ENCODE data around the gene SH2B2. TPM values are rescaled to one million over a fixed set of nuclear protein-coding genes. Genes with fewer than 3 reads are reported as not detected.

Gene SH2B2
- total RNA-seq (10 to 100 TPM; 22.8 to 26.6 TPM), polyA plus RNA-seq (ENCODE audit: insufficient read depth, low read depth, low replicate concordance) (4.6 TPM)
- long read RNA-seq, donor 1, partial matches to known transcripts, result 0 of 1 reads
- long read RNA-seq, donor 1, other reads (novel, unspliced or antisense), result 0 of 1 reads
- long read RNA-seq, donor 2, result 0 reads

DNA sequence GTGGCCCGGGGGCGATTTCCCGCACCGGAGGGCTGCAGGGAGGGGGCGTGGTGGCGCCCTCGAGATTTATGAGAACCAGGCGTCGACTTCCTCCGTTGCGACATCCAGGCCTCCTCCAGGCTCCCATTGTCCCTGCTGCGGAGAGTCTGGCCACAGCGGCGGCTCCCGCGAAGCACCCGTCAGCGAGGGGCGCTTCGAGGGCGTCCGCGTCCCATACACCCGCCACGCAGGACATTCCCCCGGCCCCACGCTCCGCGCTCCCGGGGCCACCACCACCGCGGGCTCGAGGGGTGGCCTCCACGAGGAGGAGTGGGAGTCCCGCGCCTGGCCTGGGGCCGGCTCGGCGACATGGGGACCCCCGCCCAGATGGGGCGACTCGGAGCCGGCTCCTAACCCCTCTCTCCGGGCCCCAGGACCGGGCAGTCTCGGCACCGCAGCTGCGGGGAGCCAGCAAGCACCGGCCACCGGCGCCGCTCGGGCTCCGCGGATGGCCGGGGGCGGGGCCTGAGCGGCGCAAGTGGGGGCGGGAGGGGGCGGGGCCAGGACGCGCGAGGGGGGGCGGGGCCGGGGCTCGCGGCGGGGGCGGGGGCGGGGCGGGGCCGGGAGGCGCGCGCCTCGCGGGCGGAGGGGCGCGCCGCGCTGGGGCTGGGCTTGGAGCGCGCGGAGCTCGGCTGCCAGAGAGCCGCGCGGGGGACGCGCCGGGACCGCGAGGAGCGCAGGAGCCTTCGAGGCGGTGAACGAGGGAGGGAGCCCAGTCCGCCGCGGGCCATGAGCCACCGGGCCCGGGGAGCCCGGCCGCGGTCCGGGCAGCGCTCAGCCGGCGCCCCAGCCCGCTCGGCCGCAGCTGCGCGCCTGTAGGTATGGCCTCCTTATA is at the start of gene SH2B2:
TSS of gene SH2B2 (plus strand) at position 632 of the 874 bp plus-strand sequence. CDS start 13,683 bp downstream, outside the sequence.
- Histone ChIP-seq H3K36me3 (ENCODE audit: low read depth, missing control alignments) (no peaks in the 10 kb centered on the region), H3K9me3 (no peaks in the 10 kb centered on the region), H3K27me3 (no peaks in the 10 kb centered on the region), H3K4me1 (peaks cover 13% of the 10 kb centered on the region), H3K27ac (peak within 1 kb of the TSS; percentile 58 to 77), H3K4me3 (peak within 1 kb of the TSS; percentile 61 to 72)
- DNase-seq, result peak; percentile 73
- intact Hi-C loops (cut with DNase I; ENCODE audit: low total_unique reads), result no loop called here
- 0% methylated on average over 50 of the region's 116 CpGs; no CpG with 5 or more reads in 1 of the 2 donors for WGBS, 2 donors
- TF ChIP-seq POLR2A (IDR thresholded peaks at IDR 0.05) (no peak), CTCF (IDR thresholded peaks at IDR 0.05) (no peak)

DNA sequence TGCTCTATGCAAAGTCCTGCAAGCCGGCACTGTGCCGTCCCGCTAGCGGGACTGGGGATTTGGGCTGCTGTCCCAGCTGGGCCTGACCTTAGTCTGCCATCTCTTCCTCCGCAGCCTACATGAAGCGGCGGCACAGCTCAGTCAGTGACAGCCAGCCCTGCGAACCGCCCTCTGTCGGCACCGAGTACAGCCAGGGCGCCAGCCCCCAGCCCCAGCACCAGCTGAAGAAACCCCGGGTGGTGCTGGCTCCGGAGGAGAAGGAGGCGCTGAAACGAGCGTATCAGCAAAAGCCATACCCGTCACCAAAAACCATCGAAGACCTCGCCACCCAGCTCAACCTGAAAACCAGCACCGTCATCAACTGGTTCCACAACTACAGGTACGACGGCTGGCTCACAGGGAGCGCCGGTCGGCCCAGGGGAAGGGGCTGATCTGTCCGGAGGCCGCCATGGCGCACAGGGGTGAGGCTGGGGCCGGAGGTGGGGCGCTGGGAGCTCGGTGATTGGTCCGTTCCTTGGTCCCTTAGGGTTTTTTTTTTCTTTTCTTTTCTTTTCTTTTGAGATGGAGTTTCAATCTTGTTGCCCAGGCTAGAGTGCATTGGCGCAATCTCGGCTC is 47.4 kb upstream of the SH2B2 start:
- no peaks in the 10 kb centered on the region for H3K4me1 ChIP-seq
- no peaks in the 10 kb centered on the region for H3K36me3 ChIP-seq (ENCODE audit: low read depth, missing control alignments)
- TF ChIP-seq CTCF (IDR thresholded peaks at IDR 0.05) (no peak), POLR2A (IDR thresholded peaks at IDR 0.05) (no peak)
- H3K27ac ChIP-seq, result no peak overlapping the region
- 55 to 67% methylated on average over 28 to 30 of the region's 35 CpGs for WGBS, 2 donors
- intact Hi-C loops (cut with DNase I; ENCODE audit: low total_unique reads), result loop anchor here (5.0 kb wide), 1 partner anchor 552 kb away; no protein-coding TSS in a partner anchor
- no peaks in the 10 kb centered on the region for H3K27me3 ChIP-seq
- DNase-seq, result no peak
- H3K9me3 ChIP-seq, result no peaks in the 10 kb centered on the region
- H3K4me3 ChIP-seq, result no peak overlapping the region

DNA sequence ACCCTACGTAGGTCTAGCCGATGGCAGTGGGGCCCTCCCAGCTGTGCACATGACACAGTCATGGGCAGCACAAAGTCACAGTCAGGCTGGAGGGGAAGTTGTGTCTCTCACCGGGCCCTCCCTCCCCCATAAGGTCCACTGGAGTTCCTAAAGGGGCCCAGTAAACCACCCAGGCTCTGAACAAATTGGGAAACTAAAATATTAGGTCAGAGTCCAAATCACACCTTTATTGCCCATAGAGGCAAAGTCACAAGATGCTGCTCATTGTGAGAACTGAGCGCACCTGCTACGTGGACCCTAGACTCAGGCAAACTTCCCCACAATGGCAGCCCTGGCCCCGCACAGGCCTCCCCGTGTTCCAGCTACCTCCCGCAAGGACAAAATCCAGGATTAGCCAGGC is 45.2 kb upstream of the SH2B2 start:
- DNase-seq, result no peak
- Histone ChIP-seq H3K4me1 (no peaks in the 10 kb centered on the region), H3K4me3 (no peak overlapping the region), H3K9me3 (no peaks in the 10 kb centered on the region), H3K27ac (no peak overlapping the region), H3K36me3 (ENCODE audit: low read depth, missing control alignments) (no peaks in the 10 kb centered on the region), H3K27me3 (no peaks in the 10 kb centered on the region)
- intact Hi-C loops (cut with DNase I; ENCODE audit: low total_unique reads), result no loop called here
- 92 to 95% methylated on average over 8 of the region's 8 CpGs for WGBS, 2 donors
- no peak for TF ChIP-seq CTCF (IDR thresholded peaks at IDR 0.05)
- no peak for TF ChIP-seq POLR2A (IDR thresholded peaks at IDR 0.05)

DNA sequence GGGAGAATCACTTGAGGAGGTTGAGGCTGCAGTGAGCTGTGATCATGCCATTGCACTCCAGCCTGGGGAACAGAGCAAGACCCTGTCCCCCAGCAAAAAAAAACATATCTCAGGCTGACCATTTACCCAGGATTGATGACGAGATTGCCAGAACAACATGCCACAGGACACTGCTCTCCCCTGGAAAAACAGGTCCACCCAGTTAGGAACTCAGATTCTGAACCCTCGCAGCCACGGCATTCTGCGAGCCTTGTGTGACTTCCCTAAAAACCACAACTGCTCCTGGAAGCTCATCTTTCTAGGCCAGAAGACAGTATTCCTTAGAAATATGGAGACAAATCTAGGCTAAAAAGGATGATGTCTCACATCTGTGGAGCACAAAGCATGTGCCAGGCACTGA is 42.1 kb upstream of the SH2B2 start:
- DNase-seq, result no peak
- Histone ChIP-seq H3K4me1 (no peaks in the 10 kb centered on the region), H3K27me3 (no peaks in the 10 kb centered on the region), H3K36me3 (ENCODE audit: low read depth, missing control alignments) (no peaks in the 10 kb centered on the region), H3K4me3 (no peak overlapping the region), H3K27ac (no peak overlapping the region), H3K9me3 (no peaks in the 10 kb centered on the region)
- intact Hi-C loops (cut with DNase I; ENCODE audit: low total_unique reads), result no loop called here
- WGBS, 2 donors, result 82 to 89% methylated on average over 3 to 4 of the region's 4 CpGs
- TF ChIP-seq POLR2A (IDR thresholded peaks at IDR 0.05) (no peak), CTCF (IDR thresholded peaks at IDR 0.05) (no peak)
